Panc1 (cell line): ENCODE measurements around the gene FNIP1. TPM values are rescaled to one million over a fixed set of nuclear protein-coding genes. Genes with fewer than 3 reads are reported as not detected.

ENCODE experiments used
- ATAC-seq: fragments of 200-7000 bp; cut with Tn5 transposase; 2 replicates; pipeline ENCODE4 v1.9.1; 2020; ENCODE audit warnings: mild to moderate bottlenecking, moderate library complexity
- BruUV-seq: library from RNA; stranded (reverse); fragments of 400-500 nt; replicated peaks from 2 replicates; lab custom pipeline; 2021; lab: Mats Ljungman, UMichigan
- CTCF ChIA-PET: fragments of 300-600 bp; sonication (Branson Sonifier 250); formaldehyde crosslinking; loops from one replicate; lab custom pipeline; 2022; ENCODE audit warnings: antibody characterized with exemption; lab: Charles Lee
- POLR2A ChIA-PET: fragments of 300-600 bp; sonication (Branson Sonifier 250); formaldehyde crosslinking; loops from one replicate; lab custom pipeline; 2022; ENCODE audit warnings: antibody characterized with exemption; lab: Charles Lee
- DNase-seq: peaks from one replicate; pipeline ENCODE4 v3.0.0-alpha.2; 2010; ENCODE audit warnings: low read depth, low spot score
- H3K27ac ChIP-seq: 2 replicates; pipeline ENCODE4 v1.5.1; 2011; ENCODE audit warnings: mild to moderate bottlenecking, low read length, inconsistent platforms
- H3K27me3 ChIP-seq: fragments of 200-500 bp; sonication (Bioruptor generic); 2 replicates; pipeline ENCODE4 v1.6.0; 2014; ENCODE audit warnings: low read length, inconsistent platforms; ENCODE audit not compliant: control insufficient read depth, insufficient read depth
- H3K36me3 ChIP-seq: fragments of 200-500 bp; sonication (Bioruptor generic); 2 replicates; pipeline ENCODE4 v1.5.1; 2014; ENCODE audit warnings: inconsistent platforms, mild to moderate bottlenecking, low read length, moderate library complexity; ENCODE audit not compliant: control insufficient read depth, insufficient read depth
- H3K4me1 ChIP-seq: 2 replicates; pipeline ENCODE4 v1.5.1; 2011; ENCODE audit warnings: inconsistent platforms, mild to moderate bottlenecking, low read length, moderate library complexity; ENCODE audit not compliant: control insufficient read depth, insufficient read depth
- H3K4me3 ChIP-seq, 2 experiments: 2 replicates each; pipeline ENCODE4 v1.5.1; 2011 to 2012; ENCODE audit warnings: low read depth in 2 of 2, low read length in 2 of 2, mild to moderate bottlenecking in 2 of 2, inconsistent platforms in 1 of 2, moderate library complexity in 1 of 2
- H3K9me3 ChIP-seq: fragments of 200-500 bp; sonication (Bioruptor generic); 2 replicates; pipeline ENCODE4 v1.5.1; 2014; ENCODE audit warnings: low read depth, mild to moderate bottlenecking, inconsistent platforms, low read length, moderate library complexity; ENCODE audit not compliant: control insufficient read depth, insufficient read depth
- POLR2AphosphoS5 ChIP-seq: IDR thresholded peaks from 2 replicates; pipeline ENCODE4 v1.6.1; 2012; ENCODE audit warnings: mild to moderate bottlenecking, low read depth, low read length, moderate library complexity
- SIN3A ChIP-seq: IDR thresholded peaks from 2 replicates; pipeline ENCODE4 v1.6.1; 2012; ENCODE audit warnings: low read depth, mild to moderate bottlenecking, low read length, moderate library complexity, borderline replicate concordance; ENCODE audit not compliant: insufficient read depth
- TCF7L2 ChIP-seq: IDR thresholded peaks from 2 replicates; pipeline ENCODE4 v1.6.1; 2011; ENCODE audit warnings: mild to moderate bottlenecking, low read depth, low read length, inconsistent platforms
- in situ Hi-C: cut with HindIII; loops from 2 replicates; pipeline ENCODE4 v1.10.0; 2016; ENCODE audit warnings: low sequenced_read_pairs, low pct_unique_long_range_greater_than_20kb
- intact Hi-C: fragments of 100-400 bp; cut with micrococcal nuclease; formaldehyde crosslinking; loops from one replicate; pipeline ENCODE4 v1.10.0; 2022; ENCODE audit not compliant: unreplicated experiment
- total RNA-seq: library from RNA; stranded (reverse); gene quantifications from one replicate; pipeline ENCODE4 v1.2.1, GENCODE V29; 2021; ENCODE audit not compliant: unreplicated experiment
- TF ChIP-seq, protein P1 (sequence below), 2 experiments: IDR thresholded peaks; 2 replicates each; pipeline ENCODE4 v1.6.1; 2011 to 2012; ENCODE audit warnings: low read depth in 2 of 2, control low read depth in 1 of 2, low read length in 1 of 2, mild to moderate bottlenecking in 1 of 2, moderate library complexity in 1 of 2; ENCODE audit not compliant: insufficient read depth in 1 of 2
- TF ChIP-seq, protein P2 (sequence below): fragments of 450-650 bp; IDR thresholded peaks from 2 replicates; pipeline ENCODE4 v1.5.1; 2017; ENCODE audit warnings: mild to moderate bottlenecking

FNIP1 gene
- total RNA-seq, 1 experiment from 2014 or later = 48.3 TPM

DNA sequence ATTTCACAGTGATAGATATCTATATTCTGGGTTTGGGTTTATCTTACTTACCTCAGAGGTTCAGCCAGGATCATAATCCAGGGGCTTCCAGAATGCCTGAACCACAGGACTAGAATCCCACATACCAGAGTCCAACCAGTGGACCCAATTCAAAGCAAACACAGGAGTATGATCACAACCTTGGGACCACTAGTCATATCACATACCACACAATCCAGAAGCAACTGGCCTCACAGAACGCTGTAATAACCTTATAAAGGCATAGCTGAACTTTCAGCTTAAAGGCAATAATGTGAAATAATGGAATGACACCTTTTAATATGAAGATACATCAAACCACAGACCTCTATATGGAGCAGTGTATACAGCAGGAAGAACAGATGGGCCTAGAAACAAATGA, 187.0 kb downstream of the FNIP1 start:
- BruUV-seq = no TSS peak
- Histone ChIP-seq H3K4me1 (peaks cover 26% of the 10 kb centered on the region), H3K9me3 (no peaks in the 10 kb centered on the region), H3K4me3 (no peak overlapping the region), H3K36me3 (no peaks in the 10 kb centered on the region), H3K27ac (peak overlapping the region; percentile 64; the same call in 1 of the 2 replicates), H3K27me3 (no peaks in the 10 kb centered on the region)
- in situ Hi-C loops (no loop called here), intact Hi-C loops (no loop called here)
- CTCF ChIA-PET = no interaction called here
- no peak for DNase-seq
- TF ChIP-seq POLR2AphosphoS5 (no peak), SIN3A (no peak), TCF7L2 (no peak)
- TF ChIP-seq, protein P1, sequence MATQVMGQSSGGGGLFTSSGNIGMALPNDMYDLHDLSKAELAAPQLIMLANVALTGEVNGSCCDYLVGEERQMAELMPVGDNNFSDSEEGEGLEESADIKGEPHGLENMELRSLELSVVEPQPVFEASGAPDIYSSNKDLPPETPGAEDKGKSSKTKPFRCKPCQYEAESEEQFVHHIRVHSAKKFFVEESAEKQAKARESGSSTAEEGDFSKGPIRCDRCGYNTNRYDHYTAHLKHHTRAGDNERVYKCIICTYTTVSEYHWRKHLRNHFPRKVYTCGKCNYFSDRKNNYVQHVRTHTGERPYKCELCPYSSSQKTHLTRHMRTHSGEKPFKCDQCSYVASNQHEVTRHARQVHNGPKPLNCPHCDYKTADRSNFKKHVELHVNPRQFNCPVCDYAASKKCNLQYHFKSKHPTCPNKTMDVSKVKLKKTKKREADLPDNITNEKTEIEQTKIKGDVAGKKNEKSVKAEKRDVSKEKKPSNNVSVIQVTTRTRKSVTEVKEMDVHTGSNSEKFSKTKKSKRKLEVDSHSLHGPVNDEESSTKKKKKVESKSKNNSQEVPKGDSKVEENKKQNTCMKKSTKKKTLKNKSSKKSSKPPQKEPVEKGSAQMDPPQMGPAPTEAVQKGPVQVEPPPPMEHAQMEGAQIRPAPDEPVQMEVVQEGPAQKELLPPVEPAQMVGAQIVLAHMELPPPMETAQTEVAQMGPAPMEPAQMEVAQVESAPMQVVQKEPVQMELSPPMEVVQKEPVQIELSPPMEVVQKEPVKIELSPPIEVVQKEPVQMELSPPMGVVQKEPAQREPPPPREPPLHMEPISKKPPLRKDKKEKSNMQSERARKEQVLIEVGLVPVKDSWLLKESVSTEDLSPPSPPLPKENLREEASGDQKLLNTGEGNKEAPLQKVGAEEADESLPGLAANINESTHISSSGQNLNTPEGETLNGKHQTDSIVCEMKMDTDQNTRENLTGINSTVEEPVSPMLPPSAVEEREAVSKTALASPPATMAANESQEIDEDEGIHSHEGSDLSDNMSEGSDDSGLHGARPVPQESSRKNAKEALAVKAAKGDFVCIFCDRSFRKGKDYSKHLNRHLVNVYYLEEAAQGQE (IDR thresholded peaks at IDR 0.05; ENCODE audit: insufficient read depth in 1 of 2, low read depth in 2 of 2, low read length in 1 of 2) = no peak
- TF ChIP-seq, protein P2, sequence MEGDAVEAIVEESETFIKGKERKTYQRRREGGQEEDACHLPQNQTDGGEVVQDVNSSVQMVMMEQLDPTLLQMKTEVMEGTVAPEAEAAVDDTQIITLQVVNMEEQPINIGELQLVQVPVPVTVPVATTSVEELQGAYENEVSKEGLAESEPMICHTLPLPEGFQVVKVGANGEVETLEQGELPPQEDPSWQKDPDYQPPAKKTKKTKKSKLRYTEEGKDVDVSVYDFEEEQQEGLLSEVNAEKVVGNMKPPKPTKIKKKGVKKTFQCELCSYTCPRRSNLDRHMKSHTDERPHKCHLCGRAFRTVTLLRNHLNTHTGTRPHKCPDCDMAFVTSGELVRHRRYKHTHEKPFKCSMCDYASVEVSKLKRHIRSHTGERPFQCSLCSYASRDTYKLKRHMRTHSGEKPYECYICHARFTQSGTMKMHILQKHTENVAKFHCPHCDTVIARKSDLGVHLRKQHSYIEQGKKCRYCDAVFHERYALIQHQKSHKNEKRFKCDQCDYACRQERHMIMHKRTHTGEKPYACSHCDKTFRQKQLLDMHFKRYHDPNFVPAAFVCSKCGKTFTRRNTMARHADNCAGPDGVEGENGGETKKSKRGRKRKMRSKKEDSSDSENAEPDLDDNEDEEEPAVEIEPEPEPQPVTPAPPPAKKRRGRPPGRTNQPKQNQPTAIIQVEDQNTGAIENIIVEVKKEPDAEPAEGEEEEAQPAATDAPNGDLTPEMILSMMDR = no peak
- ATAC-seq = no peak
- POLR2A ChIA-PET = no interaction called here

GRCh38 chr5:131608597-131608996, 188.2 kb downstream of the FNIP1 start:
- intact Hi-C loops (no loop called here), in situ Hi-C loops (no loop called here)
- TF ChIP-seq, protein P1 (IDR thresholded peaks at IDR 0.05; ENCODE audit: insufficient read depth in 1 of 2, low read depth in 2 of 2, low read length in 1 of 2) = no peak
- TF ChIP-seq POLR2AphosphoS5 (no peak), SIN3A (no peak), TCF7L2 (no peak)
- TF ChIP-seq, protein P2 = no peak
- H3K9me3 ChIP-seq = no peaks in the 10 kb centered on the region
- H3K27me3 ChIP-seq = no peaks in the 10 kb centered on the region
- no peak for ATAC-seq
- DNase-seq = no peak
- peaks cover 25% of the 10 kb centered on the region for H3K4me1 ChIP-seq
- H3K36me3 ChIP-seq = peaks cover 3% of the 10 kb centered on the region; the same call in 1 of the 2 replicates
- ChIA-PET CTCF (no interaction called here), POLR2A (no interaction called here)
- no peak overlapping the region for H3K4me3 ChIP-seq
- no peak overlapping the region for H3K27ac ChIP-seq
- BruUV-seq = no TSS peak
